GM21447 (cell line): ENCODE measurements around the gene PAFAH1B1.
"Not testable (repeated sequence)": the region's sequence is repeated elsewhere in the genome, so short reads cannot be mapped to it uniquely, and the experiment has no call there.

Source experiments
- ATAC-seq: cut with Tn5 transposase; IDR thresholded peaks from one replicate; pipeline ENCODE4 v1.9.1; 2021; ENCODE audit not compliant: unreplicated experiment

The PAFAH1B1 gene

DNA sequence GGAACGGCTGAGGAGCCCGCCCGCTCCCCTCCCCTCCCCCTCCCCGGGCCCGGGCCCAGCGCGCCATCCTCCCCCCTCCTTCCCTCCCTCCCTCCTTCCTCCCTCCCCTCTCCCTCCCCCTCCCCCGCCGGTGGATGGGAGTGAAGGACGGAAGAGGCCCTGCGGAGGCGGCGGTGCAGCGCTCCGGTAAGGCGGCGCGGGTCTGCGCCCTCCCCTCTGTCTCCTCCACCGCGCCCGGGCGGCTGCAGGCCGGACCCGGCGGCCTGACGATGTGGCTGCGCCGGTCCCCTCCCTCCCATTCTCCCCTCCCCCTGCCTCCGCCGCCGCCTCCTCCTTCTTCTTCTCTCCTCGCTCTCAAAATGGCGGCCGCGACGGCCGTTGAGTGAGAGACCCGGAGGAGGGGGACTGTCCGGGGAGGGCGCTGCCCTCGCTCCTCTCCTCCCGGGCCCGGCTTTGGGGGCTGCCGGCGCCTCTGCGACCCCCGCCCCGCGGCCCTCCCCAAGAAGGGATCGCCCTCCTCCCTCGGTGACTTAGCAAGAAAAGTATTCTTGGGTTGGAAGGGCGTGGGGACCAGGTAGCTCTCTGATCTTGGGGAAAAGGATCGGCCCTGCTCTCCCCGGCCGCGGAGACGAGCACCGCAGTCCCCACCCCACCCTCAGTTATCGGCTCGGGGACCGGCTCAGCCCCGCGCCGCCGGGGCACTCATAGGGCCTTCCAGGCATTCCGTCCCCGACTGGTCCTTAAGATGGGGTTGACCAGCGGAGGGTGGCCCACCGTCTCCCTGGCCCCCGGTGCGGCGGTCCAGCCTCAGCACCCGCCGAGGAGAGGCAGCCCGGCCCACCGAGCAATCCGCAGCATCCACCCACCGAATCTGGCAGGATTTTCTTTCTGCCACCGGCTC lies 617 bp downstream of the PAFAH1B1 start:
- peak; percentile 46 for ATAC-seq

DNA sequence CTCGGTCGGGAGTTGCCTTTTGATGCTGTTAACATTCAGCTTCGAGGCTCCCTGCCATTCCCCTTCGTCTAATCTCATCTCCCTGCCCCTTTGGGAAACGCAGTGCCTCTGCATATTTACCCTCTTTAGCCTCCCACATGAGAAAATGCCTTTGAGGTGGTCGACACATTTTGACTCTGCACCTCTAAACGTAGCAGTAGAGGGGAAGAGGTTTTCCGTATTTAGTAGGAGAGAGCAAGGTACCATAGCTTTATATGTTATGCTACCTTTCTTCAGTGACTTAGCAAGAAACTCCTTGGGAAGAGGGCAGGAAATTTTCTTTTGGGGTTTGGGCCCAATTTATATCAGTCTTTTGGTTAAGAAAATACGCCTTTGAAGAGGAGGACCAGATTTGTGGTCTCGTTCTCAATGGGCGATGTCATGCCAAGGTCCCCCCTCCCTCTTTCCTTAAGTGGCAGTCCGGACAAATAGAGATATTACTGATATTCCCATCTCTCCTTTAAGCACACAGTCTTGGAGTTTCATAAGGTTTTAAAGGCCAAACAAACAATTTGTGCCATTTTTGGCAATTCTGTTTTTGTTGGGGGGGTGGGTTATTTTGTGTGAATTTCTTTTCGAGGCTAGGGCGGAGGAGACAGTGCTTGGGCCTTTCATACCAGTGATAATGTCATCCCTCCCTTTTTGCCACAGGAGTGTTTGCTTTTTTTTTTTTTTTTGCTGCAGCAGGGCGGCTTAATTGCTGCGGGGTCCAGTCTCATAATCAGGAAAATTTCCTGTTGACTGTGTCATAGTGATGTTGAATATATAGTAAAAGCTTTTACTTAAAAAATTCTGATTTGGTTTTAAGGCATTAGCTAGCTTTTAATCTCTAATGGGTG lies 1.5 kb downstream of the PAFAH1B1 start:
- no peak for ATAC-seq

DNA sequence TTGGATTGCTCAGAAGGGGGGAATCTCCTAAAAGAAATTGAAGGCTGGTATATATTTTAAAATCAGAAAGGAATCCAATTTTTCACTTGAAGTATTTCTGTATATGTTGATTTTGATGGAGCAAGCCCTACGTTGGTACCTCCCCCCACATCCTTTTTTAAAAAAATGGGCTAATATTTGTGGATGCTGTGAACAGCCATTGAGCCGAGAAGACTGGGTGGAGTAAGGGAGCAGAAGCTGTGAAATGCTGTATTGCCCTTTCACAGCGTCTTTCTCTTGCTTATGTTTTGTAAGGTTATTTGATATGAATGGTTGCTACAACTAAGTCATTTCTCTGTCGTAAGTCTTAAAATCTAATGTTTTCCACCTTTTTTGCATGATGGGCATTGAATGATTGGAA lies 2.3 kb downstream of the PAFAH1B1 start:
- ATAC-seq = no peak

DNA sequence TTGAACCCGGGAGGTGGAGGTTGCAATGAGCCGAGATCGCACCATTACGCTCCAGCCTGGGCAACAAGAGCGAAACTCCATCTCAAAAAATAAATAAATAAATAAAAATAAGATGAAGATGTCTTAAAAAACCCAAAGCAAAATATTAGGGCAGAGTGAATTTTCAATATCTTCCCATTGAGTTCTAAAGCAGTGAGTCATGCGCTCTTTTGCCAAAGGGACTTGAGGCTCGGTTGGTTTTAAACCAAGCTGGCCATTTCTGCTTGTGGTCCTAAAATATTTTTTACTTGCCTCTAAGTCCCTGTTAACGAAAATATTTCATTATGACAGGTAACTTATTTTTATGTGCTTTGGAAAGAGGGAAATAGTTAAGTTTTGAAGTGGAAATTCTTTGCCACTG lies 4.7 kb downstream of the PAFAH1B1 start:
- ATAC-seq = no peak

- ATAC-seq = no peak
These were observed 9.2 kb downstream of the PAFAH1B1 start for GRCh38 chr17:2602597-2603017.

- no peak for ATAC-seq
These were observed 15.0 kb downstream of the PAFAH1B1 start for GRCh38 chr17:2608350-2608913.

DNA sequence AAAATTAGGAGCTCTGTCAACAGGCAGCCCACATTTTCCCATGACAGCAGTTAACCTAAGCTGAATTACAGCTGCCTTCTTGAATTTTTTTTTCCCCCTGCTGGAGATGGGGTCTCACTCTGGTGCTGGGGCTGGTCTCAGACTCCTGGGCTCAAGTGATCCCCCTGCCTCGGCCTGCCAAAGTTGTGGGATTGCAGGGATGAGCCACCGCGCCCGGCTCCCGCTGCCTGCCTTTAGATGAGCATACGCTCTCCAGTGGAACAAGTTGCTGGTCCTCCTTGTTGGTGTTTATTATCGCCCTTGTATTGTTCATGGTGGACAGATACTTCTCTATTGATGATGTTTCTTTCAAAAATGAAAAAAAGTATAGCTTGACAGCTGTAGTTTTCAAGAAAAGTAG lies 15.6 kb downstream of the PAFAH1B1 start:
- ATAC-seq = no peak

DNA sequence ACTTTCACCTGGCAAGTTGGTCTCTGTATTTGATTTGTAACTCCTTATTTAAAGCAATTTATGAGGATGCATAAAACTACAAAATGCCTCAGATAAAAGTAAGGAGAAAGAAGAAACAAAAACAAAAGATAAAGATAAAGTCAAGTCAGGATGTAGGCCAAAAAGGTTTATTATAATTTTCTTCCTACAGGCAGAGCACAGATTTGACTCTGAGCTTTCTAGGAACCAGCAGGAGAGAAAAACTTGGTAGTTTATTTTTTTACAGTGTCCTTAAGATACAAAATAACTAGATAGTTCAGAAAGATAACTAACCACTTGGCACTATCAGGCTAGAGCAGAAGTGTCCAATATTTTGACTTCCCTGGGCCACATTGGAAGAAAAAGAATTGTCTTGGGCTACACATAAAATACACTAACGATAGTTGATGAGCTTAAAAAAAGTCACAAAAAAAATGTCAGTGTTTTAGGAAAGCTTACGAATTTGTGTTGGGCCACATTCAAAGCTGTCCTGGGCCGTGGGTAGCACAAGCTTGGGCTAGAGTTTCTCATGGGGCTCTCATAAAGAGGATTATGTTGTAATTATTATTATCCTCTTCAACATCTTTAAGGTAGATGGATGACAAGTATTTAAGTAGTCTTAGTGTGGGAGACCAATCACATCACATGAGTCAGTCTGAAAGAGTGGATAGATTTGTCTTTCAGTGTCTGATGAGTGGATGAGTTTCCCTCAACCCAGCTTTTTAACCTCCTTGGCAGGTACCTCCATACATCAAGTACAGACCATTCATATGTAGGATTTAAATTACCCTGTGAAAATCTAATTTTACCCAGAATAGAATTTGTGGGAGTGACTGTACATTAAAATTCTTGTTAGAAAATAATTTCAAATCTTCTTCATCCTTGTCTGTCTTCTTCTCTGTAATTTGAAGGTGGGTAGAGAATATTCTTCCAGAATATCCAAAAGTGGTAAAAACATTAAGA lies 17.0 kb downstream of the PAFAH1B1 start:
- ATAC-seq = no peak

GRCh38 chr17:2611627-2612026 lies 18.2 kb downstream of the PAFAH1B1 start:
- ATAC-seq = no peak

DNA sequence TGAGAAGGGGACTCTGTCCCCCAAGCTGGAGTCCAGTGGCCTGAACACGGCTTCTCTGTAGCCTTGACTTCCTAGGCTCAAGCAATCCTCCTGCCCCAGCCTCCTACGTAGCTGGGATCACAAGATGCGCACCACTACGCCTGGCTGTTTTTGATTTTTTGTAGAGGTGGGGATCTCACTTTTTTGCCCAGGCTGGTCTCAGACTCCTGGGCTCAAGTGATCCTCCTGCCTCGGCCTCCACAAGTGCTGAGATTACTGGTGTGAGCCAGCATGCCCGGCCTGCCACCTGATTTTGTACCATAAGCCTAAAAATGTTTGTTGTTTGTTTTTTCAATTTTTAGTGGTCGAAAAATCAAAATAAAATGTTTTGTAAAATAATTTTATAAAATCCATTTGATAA lies 19.2 kb downstream of the PAFAH1B1 start:
- no peak for ATAC-seq

DNA sequence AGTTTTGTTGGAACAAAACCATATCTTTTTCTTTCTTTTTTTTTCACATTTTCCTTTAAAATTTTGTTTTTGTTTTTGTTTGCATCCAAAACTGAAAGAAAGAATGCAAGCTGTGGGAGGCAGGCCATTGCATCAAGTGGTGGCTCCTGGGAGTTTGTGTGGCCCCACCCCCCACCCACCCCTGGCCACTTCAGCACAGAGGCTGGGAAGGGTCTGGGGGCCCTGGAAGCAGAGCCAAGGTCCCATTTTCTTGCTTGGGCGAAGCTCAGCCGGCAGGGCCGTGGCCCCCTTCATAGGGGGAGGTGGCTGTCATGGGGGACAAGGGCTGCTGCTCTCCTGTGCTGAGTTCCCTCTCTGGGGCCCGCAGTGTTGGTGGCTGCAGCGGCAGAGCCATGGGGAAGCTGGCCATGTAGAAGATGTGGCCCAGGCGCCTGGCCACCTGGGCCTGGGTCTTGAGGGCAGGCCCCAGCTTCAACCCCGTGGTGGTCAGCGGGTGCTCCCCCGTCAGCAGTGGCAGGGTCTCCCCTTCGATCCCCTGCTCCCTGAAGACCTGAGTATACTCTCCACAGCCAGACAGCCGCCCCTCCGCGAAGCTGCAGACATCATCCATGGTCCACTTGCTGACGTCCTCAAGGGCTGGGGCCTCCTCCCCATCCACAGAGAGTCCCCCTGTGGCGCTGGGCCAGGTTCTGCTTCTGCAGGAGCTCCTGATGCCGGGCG lies 19.8 kb downstream of the PAFAH1B1 start:
- ATAC-seq = no peak

DNA sequence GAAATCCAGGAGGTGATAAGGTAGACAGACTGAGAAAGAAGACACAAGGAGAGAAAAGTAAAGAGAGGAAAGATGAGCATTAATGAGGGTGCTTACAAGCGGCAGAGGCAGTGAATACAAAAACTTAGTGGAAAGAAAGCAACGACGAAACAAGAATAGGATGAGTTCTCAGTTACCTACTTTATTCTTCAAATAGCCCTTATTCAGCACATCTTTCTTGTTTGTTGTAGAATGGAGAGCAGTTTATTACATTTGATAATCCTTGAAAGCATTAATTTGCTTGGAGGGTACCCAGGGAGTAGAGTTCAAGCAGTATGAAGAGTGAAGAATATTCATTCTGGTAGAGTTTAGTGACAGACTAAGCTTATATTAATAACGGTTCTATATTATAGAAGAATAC lies 22.4 kb downstream of the PAFAH1B1 start:
- ATAC-seq = no peak

DNA sequence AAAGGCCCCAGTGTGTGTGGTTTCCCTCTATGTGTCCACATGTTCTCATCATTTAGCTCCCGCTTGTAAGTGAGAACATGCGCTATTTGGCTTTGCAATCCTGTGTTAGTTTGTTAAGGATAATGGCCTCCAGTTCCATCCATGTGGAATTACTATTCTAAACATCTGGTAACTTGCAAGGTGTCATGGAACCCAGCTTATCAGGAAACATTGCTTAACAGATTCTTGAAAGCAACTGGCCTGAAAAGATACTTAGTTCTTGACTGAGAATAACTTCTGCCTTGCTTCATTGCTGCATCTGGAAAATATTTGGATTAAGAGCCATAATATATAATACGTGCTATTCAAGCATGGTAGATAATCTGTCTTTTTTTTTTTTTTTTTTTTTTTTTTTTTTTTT lies 27.8 kb downstream of the PAFAH1B1 start:
- ATAC-seq = no peak

- ATAC-seq = not testable (repeated sequence)
These were observed 28.5 kb downstream of the PAFAH1B1 start for GRCh38 chr17:2621951-2622405.

GRCh38 chr17:2622721-2623301 lies 29.4 kb downstream of the PAFAH1B1 start:
- ATAC-seq = not testable (repeated sequence)

DNA sequence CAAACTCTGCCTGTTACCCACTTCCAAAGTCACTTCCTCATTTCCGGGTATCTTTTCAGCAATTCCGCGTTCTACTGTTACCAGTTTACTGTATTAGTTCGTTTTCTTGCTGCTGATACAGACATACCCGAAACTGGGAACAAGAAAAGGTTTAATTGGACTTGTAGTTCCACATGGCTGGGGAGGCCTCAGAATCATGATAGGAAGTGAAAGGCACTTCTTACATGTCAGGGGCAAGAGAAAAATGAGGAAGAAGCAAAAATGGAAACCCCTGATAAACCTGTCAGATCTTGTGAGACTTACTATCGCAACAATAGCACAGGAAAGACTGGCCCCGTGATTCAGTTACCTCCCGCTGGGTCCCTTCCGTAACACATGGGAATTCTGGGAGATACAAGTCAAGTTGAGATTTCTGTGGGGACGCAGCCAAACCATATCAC lies 30.9 kb downstream of the PAFAH1B1 start:
- ATAC-seq = no peak

- ATAC-seq = not testable (repeated sequence)
These were observed 33.3 kb downstream of the PAFAH1B1 start for GRCh38 chr17:2626626-2627219.

GRCh38 chr17:2628922-2629321 lies 35.5 kb downstream of the PAFAH1B1 start:
- not testable (repeated sequence) for ATAC-seq

- no peak for ATAC-seq
These were observed 37.8 kb downstream of the PAFAH1B1 start for GRCh38 chr17:2631211-2631610.
